HepG2 (cell line): ENCODE results near the gene FGF14.

Experiments used
- CREB1 ChIP-seq, 2 experiments: fragments of 450-650 bp in 1 of 2; IDR thresholded peaks; 2 replicates each; pipeline ENCODE4 v1.6.1; 2016 to 2017; ENCODE audit warnings: control low read depth in 1 of 2, mild to moderate bottlenecking in 1 of 2, missing compliant biosample characterization in 1 of 2, missing genetic modification characterization in 1 of 2
- NKX3-1 ChIP-seq: sonication (generic); formaldehyde crosslinking; IDR thresholded peaks from 2 replicates; pipeline ENCODE4 v1.5.0; 2020; ENCODE audit warnings: missing genetic modification reagents
- PPARG ChIP-seq: conservative IDR thresholded peaks from 2 replicates; pipeline ENCODE4 v1.6.1; 2016; ENCODE audit warnings: missing biosample characterization, missing genetic modification reagents
- YY1 ChIP-seq: IDR thresholded peaks from 2 replicates; pipeline ENCODE4 v1.6.1; 2011; ENCODE audit warnings: low read length, low read depth, moderate library complexity, mild to moderate bottlenecking; ENCODE audit not compliant: insufficient read depth, insufficient replicate concordance
- ZNF232 ChIP-seq: sonication (generic); formaldehyde crosslinking; IDR thresholded peaks from 2 replicates; pipeline ENCODE4 v1.4.0; 2020; ENCODE audit warnings: missing genetic modification reagents, borderline replicate concordance
- TF ChIP-seq, protein P1 (sequence below): sonication (generic); formaldehyde crosslinking; IDR thresholded peaks from 2 replicates; pipeline ENCODE4 v1.5.0; 2020; ENCODE audit warnings: mild to moderate bottlenecking, missing genetic modification reagents, moderate library complexity
- TF ChIP-seq, protein P2 (sequence below): sonication (generic); formaldehyde crosslinking; IDR thresholded peaks from 2 replicates; pipeline ENCODE4 v1.4.0; 2020; ENCODE audit warnings: mild to moderate bottlenecking, missing genetic modification reagents, borderline replicate concordance

DNA sequence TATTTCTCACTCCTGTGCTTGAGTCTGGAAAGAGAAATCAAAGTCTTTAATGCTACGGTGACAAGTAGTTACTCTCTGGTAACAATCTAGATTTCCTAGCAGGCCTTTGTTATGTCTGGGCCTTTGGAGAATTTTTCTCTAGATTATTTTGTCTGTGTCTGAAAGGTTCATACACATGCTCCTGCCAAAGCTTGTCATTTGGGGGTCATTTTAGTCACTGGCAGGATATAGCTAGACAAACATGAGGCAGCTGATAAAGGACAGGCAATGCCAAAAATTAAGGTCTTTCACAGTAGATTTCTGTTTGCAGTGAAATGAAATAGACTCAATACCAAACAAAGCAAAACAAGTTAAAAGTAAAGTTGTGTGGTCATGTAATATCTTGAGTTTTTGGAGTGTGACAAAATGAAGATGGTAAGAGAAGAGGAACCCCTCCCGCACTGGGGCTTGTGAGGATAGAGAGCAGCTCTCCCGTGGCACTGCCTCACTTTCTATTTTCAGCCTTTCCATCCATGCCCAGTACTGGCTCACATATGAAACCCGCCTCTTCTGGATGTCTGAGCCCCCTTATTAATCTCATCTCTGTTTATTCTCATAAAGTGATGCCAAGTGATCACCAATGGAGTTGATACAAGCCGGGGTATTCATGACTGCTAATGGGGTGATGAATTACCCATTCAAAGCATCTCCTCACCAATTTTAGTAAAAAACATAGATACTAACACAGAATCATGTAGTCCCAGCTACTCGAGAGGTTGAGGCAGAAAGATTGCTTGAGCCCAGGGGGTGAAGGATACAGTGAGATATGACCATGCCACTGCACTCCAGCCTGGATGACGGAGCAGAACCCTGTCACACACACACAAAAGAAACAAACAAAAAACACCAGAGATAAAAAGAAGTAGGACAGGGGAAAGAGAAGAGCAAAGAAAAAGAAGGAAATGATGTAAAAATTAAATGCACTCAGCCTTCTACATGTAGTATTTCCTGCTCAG lies 389.3 kb downstream of the FGF14 start:
- TF ChIP-seq, protein P1, sequence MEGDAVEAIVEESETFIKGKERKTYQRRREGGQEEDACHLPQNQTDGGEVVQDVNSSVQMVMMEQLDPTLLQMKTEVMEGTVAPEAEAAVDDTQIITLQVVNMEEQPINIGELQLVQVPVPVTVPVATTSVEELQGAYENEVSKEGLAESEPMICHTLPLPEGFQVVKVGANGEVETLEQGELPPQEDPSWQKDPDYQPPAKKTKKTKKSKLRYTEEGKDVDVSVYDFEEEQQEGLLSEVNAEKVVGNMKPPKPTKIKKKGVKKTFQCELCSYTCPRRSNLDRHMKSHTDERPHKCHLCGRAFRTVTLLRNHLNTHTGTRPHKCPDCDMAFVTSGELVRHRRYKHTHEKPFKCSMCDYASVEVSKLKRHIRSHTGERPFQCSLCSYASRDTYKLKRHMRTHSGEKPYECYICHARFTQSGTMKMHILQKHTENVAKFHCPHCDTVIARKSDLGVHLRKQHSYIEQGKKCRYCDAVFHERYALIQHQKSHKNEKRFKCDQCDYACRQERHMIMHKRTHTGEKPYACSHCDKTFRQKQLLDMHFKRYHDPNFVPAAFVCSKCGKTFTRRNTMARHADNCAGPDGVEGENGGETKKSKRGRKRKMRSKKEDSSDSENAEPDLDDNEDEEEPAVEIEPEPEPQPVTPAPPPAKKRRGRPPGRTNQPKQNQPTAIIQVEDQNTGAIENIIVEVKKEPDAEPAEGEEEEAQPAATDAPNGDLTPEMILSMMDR (CRISPR knock-in tag) = no peak
- TF ChIP-seq PPARG (no peak), YY1 (no peak), NKX3-1 (CRISPR knock-in tag) (no peak), ZNF232 (CRISPR knock-in tag) (no peak), CREB1 (IDR thresholded peaks at IDR 0.05) (no peak), CREB1 (CRISPR knock-in tag; IDR thresholded peaks at IDR 0.05) (no peak)
- TF ChIP-seq, protein P2, sequence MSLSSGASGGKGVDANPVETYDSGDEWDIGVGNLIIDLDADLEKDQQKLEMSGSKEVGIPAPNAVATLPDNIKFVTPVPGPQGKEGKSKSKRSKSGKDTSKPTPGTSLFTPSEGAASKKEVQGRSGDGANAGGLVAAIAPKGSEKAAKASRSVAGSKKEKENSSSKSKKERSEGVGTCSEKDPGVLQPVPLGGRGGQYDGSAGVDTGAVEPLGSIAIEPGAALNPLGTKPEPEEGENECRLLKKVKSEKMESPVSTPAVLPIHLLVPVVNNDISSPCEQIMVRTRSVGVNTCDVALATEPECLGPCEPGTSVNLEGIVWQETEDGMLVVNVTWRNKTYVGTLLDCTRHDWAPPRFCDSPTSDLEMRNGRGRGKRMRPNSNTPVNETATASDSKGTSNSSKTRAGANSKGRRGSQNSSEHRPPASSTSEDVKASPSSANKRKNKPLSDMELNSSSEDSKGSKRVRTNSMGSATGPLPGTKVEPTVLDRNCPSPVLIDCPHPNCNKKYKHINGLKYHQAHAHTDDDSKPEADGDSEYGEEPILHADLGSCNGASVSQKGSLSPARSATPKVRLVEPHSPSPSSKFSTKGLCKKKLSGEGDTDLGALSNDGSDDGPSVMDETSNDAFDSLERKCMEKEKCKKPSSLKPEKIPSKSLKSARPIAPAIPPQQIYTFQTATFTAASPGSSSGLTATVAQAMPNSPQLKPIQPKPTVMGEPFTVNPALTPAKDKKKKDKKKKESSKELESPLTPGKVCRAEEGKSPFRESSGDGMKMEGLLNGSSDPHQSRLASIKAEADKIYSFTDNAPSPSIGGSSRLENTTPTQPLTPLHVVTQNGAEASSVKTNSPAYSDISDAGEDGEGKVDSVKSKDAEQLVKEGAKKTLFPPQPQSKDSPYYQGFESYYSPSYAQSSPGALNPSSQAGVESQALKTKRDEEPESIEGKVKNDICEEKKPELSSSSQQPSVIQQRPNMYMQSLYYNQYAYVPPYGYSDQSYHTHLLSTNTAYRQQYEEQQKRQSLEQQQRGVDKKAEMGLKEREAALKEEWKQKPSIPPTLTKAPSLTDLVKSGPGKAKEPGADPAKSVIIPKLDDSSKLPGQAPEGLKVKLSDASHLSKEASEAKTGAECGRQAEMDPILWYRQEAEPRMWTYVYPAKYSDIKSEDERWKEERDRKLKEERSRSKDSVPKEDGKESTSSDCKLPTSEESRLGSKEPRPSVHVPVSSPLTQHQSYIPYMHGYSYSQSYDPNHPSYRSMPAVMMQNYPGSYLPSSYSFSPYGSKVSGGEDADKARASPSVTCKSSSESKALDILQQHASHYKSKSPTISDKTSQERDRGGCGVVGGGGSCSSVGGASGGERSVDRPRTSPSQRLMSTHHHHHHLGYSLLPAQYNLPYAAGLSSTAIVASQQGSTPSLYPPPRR = no peak
